Suppressor macrophage treated with lipopolysaccharide for 1 hour (primary cell): ENCODE measurements around the gene NR4A1.
A peak's percentile ranks its signal among the peaks of the same experiment; 100 is the strongest.

ENCODE experiments used
- DNase-seq, 3 donors: peaks; one replicate each; pipeline ENCODE4 v3.0.0-alpha.2; 2020 to 2022

NR4A1 gene

DNA sequence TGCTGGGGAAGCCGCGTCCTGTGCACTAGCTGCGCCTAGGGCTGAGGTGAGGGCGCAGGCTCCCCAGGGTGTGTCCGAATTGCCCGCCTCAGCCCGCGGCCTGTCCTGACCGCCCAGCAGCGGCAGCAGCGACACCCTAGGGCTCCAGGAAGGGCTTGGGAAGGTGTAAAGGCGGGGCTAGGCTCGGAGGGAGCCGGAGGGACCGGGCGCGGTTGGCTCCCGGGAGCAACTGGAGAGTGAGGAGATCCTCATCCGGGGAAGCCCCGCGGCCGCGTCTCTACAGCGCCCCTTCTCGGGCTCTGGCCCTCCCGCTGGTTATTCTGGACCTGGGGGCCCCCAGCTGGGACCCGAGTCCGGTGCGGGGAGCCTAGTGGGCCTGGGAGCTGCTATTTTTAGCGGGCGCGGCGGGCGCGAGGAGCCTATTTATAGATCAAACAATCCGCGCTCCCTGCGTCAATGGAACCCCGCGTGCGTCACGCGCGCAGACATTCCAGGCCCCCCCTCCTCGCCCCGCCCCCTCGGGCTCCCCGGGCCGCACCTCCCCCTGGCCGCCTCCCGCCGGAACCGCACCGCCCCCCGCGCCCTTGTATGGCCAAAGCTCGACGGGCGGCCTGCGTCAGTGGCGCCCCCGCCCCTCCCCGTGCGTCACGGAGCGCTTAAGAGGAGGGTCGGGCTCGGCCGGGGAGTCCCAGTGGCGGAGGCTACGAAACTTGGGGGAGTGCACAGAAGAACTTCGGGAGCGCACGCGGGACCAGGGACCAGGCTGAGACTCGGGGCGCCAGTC is at the start of gene NR4A1:
TSS of gene NR4A1 (plus strand) at position 685 of the 784 bp plus-strand sequence. CDS start 2,887 bp downstream, outside the sequence.
- DNase-seq = peak; percentile 98 to 100 (median 98)

DNA sequence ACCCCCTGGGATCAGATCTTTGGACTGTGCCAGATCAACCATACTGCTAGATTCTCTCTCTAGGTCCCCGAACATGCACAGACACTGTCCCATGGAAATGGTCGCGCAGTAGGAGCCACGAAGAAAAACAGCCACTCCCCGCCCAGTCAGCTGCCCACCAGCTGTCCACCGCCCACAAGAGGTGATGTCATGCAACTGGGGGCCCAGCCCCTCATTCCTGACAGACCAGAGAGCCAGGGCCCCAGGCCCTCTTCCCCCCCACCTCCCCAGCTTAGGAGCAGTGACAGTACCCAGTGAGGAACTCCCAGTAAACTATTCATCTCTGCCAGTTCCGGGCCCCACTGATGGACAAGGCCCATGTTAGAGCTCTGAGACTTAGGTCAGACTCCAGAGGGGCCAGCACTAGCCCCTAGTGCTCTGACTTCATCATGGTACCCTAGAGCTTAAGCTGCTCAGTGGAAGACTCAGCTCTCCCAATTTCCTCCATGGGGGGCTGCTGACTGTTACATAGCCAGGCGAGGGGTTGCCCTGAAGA is 48.2 kb upstream of the NR4A1 start:
- DNase-seq = no peak

DNA sequence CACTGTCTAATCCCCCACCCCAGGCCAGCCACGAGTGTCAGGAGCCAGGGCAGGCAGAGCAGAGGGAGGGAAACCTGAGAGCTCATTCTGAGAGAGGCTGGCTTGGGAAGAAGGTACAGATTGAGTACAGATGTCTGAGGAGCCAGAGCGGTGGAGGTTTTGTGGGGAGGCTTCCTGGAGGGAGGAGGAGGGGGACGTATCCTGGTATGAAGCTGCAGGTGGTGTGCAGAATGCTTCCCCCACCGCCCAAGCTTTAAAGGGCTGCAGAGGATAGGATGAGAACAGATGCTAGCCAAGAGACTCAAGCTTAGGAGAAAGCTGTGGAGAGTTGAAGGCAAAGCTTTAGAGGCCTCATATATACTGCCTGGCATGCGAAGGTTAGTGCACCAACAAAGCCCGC is 47.7 kb upstream of the NR4A1 start:
- DNase-seq = no peak

DNA sequence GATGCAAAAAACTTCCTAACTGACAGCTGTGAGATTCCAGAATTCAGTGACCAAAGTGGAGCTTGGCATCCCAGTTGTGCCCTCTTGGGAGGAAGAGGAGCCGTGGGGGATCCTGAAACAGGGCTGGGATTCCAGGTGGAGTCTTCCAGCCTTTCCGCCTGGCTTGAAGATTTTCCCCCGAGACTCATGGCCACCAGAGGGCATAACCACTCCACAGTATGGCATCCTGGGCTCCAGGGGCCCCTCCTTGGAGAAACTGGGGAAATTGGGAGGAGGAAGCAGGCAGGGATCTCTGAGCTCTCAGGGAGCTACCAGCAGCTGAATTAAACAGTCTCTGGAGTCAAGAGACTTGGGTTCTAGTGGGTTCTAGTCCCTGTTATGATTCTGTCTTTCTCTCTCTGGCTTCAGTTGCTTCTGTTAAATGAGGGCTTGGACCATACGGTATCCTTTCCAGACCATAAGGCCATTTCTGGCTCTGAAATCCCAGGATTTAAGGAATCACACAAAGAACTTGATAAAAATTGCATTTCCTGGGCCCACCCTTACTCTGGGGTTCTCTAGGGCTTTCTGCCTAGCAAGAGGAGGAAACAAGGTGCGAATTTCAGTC is 47.1 kb upstream of the NR4A1 start:
- DNase-seq = peak; percentile 73 to 81 (median 73)

DNA sequence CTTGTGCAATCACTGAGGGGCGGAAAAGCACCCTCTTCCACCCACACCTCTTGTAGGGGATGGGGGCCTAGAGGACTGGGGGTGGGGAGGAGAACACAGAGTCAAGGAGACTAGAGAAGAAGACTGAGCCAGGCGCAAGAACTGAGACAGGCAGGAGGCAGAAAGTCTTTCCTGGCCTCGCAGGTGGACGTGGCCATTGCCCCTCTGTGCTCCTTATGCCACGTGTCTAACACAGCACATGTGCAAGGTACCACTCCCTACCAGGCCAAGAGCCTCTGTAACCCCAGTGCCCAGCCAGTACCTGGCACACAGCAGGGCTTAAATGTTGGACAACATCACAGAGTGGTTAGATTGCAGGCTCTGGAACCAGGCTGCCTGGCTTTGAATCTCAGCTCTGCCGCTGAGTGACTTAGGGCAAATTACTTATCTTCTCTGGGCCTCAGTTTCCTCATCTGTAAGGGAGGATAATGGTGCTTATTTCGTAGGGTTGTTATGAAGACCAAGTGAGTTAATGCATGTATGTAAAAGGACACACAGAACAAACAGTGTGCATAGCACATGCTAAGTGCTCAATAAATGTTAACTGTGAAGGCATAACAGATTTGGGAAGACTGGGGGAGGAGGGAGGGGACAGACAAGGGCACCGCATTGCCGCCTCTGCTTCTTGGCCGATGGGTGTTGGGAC is 45.9 kb upstream of the NR4A1 start:
- DNase-seq = no peak

DNA sequence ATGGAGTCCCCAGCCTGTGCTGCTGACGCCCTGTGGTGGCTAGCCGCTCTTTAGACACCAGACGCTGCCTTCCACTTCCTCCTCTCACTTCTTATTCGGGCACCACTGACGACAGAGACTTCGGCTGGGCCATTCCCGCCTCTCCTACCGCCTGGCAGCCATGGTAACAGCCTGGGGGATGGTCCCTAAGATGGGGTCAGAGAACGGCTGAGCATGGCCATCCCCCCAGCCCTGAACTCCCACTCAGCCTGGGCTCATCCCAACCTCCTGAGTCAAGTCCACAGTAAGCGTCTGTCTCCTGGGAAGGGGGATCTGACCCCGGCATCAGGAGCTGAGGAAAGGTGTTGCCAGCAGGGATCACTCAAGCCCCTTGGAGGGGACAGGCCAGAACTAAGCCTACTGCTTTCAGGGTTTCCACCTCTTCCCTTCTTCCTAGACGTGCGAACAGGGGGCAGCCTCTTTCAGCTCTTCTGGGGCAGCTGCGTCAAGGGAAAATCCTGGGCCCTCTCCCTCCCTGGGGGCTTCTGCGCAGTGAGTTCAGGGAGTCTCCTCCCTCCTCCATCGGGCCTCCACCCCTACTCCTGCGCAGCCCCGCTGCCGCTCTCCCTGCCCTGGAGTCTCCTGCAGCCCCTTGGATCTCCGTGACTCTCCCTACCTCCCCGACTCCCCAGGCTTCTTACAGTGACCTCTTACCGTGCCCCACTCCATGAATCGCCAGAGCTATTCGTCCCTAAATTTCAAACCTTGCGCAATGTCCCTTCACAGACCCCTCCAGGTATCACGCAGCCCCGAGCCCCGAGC is 45.1 kb upstream of the NR4A1 start:
- peak; percentile 93 to 94 (median 93) for DNase-seq

DNA sequence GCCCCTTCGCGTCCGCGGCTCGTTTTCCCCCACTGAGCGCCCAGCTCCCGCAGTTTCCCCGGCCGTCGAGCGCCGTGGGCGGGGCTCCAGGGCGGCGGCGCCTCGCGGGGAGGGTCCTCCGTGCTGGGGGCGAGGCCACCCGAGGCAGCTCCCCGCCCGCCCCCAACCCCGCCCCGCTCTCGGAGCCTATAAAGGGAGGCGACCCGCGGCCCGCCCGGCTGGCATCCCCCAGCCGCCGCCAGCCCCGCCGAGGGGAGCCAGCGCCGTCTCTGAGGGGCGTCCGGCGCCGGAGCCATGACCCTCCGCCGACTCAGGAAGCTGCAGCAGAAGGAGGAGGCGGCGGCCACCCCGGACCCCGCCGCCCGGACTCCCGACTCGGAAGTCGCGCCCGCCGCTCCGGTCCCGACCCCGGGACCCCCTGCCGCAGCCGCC is 44.5 kb upstream of the NR4A1 start, which contains the start of gene TAMALIN:
TSS of gene TAMALIN (plus strand) at position 221 of the 432 bp plus-strand sequence. CDS start at position 295, 74 bp downstream.
- DNase-seq = peak; percentile 50 to 69 (median 53)

DNA sequence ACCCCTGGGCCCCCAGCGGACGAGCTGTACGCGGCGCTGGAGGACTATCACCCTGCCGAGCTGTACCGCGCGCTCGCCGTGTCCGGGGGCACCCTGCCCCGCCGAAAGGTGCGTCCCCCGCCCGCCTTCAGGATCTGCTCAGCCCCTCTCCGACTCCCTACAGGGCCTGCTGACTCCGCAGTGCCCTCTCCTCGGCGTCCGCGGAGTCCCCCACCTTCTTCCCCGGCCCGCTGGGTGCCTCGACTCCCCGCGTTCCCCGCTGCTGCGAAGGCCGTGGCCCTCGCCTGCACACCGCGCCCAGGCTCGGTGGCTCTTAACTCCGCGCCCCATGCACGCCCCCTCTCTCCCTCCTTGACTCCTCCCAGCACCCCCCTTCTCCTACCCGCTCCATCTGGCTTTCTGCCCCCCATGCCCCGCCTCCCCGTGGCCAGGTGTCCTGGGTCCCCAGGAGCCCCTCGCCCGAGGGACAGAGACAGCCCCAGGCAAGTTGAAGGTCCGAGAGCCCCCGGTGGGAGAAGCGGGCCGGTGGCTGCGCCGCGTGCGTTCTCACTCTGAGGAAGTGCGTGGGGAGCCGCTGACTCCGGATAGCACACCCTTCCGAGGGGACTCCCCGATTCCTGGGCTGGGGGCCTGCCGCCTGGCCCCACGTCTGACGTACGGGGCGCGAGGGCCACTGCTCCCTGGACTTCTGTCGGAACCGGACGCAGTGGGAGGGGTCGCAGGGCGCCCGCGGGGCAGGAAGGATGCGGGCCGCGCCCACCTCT is 43.9 kb upstream of the NR4A1 start:
- DNase-seq = peak; percentile 61 to 78 (median 69)

DNA sequence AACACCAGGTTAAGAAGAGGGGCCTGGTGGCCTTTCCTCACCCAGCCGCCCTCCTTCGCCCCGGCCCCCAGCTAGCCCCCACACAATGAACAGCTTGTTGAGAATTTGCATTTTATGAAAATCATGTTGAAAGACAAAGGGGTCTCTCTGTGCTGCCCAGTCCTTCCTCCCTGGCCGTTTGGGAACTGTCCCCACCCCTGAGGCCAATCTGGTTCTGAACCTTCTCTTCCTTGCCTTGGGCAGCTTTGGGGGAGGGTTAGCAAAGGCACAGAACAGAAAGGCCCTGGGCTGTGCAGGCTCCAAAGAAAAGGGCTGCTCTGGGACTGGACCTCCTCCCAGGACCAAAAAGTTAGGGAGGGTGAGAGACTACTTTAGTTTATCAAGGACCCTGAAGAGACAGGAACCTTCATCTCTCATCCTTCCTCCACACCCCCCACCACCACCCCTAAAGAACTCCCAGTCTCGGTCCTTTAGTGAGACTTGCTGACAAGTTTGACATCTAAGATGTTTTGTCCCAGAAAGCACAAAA is 43.2 kb upstream of the NR4A1 start:
- DNase-seq = no peak

DNA sequence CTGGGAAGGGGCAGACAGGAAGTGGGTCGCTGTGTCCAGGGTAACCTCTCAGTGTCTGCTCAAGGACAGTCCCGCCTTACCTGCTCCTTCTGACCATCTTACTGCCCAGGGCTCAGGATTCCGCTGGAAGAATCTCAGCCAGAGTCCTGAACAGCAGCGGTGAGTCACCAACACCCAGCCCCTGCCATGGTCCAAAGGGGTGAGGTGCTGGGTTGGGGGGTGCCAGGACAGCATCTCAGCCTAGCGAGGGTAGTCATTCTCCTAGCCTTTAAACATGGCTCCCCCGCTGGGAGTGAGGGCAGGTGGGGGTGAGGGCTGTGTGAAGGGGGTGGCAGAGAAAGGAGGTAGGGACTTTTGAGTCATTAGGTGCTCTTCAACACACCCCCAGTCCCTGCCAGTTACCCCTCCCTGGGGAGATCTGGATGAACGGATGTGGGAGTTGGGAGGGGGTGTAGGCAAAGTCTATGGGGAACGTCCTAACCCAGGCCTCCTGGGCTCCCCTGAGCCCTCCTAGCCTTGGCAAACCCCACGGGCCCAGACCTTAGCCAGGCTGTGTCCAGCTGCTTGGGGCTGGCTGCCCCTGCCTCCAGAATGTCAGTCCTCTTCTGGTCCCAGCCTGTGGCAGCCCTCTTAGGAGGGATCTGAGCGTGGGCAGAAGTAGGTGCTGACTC is 42.0 kb upstream of the NR4A1 start:
- DNase-seq = no peak

DNA sequence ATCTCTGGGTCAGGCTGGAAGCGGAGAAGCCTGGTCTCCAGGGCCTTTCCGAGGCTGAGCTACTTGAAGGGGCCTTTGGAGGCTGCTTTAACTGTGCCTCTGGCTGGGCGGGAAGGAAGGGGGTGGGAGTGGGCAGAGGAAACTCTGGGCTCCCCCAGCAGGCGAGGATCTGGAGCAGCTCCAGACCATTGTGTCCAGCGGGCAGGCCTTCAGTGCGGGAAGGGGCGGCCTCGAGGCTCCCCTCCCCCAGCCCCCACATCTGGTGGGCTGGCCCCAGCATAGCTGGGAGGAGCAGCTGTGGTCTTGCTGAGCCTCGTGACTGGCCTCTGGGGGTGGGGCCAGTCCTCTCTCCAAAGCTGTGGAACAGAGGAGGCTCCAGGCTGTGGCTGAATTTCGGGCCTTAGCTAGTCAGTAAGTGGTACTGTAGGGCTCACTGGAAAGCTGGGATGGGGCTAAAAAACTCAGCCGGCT is 41.1 kb upstream of the NR4A1 start:
- DNase-seq = peak in 1 of 3 donors; percentile 47

DNA sequence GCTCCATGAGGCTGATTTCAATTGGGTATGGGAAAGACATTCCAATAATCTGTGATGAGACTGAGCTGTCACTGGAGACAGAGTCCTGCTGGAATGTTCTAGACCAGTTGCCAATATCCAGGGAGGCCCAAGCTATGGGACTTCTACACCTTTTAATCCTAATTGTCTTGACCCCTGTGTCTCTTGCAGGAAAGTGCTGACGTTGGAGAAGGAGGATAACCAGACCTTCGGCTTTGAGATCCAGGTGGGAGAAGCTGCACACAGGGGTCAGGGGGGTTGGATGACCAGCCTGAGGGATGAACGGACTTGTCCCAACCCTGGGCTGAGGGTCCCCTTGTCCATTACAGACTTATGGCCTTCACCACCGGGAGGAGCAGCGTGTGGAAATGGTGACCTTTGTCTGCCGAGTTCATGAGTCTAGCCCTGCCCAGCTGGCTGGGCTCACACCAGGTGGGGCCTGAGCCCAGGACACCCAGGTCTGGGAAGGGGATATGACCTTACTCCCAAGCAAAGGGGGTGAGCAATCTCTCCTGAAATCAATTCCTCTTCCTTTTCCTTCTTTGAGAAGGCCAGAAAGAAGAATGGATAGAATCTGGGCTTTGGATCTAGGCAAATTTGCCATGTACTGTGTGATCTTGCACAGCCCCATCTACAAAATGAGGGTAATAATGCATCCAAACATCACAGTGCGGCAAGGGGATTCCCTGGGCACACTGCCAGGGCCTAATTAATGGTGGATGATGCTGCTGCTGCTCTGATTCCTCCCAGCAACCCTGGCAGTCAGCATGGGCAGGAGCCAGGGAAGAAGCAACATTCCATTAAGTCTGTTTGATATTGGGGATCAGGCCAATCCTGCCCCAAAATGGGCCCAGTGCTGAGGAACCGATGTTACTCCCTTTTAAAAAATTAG is 40.3 kb upstream of the NR4A1 start:
- no peak for DNase-seq

DNA sequence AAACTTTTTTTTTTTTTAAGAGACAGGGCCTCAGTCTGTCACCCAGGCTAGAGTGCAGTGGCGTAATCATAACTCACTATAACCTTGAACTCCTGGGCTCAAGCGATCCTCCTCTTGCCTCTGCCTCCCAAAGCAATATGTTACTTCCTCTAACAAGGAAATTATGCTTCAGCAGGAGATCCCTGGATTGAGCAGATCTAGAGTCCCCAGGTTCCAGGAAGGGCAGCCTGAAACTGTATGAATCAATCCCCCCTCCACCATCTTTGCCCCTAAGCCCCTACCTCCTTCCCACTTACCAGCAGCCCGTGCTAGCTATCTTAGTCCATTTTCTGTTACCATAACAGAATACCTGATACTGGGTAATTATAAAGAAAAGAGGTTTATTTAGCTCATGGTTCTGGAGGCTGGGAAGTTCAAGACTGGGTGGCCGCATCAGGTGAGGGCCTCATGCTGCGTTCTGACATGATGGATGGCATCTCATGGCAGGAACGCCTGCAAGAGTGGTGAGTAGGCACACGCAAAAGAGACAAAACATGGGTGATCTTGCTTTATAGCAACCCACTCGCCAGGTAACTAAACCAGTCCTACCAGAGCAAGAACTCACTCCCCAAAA is 39.5 kb upstream of the NR4A1 start:
- no peak for DNase-seq

DNA sequence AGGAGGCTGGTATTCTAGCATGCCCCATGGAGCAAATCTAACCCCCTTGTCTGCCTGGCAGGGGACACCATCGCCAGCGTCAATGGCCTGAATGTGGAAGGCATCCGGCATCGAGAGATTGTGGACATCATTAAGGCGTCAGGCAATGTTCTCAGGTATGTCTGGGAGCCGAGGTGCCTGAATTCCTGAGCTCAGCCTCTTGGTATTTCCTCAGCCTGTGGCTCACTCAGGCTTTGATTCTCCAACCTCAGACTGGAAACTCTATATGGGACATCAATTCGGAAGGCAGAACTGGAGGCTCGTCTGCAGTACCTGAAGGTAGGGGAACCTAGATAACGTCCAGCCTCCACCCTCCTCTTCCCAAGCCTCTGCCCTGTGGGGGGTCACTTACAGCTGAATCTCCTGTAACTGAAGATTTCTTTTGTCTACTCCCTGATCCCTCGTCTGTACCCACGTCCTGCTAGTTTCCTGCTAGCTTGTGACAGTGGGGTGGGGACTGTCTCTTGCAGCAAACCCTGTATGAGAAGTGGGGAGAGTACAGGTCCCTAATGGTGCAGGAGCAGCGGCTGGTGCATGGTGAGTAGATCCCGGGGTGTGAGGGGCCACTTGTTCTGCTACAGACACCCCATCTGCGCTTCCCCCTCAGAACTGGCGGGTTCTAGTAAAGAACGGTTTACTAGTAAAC is 37.5 kb upstream of the NR4A1 start:
- DNase-seq = no peak

DNA sequence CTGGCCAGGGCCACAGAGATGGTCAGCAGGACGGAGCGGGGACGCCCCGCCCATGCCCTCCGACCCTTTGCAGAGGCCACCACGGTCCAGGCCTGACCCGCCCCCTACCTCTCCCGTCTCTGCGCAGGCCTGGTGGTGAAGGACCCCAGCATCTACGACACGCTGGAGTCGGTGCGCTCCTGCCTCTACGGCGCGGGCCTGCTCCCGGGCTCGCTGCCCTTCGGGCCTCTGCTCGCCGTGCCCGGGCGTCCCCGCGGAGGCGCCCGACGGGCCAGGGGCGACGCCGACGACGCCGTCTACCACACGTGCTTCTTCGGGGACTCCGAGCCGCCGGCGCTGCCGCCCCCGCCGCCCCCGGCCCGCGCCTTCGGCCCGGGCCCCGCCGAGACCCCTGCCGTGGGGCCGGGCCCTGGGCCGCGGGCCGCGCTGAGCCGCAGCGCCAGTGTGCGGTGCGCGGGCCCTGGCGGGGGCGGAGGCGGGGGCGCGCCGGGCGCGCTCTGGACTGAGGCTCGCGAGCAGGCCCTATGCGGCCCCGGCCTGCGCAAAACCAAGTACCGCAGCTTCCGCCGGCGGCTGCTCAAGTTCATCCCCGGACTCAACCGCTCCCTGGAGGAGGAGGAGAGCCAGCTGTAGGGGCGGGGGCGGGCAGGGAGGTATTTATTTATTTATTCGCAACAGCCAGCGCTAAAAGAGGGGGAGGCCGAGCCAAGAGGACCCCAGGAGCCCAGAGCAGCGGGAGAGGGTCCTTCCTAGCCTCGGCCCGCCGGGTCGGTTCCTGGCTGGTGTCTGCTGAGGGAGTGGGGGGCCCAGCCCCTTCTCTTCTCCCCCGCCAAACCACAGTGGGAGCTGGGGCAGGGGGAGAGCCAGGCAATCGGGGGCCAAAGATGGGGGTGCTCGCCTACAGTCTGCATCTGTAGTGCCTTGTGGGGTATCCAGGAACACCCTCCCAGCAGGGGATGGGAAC is 36.4 kb upstream of the NR4A1 start:
- no peak for DNase-seq

DNA sequence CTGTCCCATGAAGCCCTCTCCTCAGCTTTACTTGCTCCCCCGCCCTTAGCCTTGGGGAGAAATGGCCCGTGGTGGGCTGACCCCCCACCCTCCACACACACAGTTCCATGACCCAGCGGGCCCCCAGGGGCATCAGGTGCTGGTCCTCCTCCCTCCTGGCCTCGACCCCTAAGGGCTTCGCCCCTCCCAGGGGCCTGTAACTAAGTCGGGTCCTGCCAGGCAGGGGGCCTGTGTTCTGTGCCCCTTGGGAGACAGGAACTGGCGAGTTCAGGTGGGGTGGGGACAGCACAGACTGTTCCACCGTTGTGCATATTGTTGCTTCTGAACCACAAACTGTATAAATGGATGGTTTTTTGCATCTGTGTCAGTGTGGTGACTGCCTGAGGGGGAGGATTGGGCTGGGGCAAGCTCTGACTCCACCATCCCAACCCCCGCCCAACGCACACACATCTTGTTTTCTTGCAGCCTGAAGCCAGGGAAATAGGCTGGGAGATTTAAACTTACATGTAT is 35.7 kb upstream of the NR4A1 start:
- DNase-seq = no peak
